Mesenchymal stem cell (in vitro differentiated cells and primary cell): ENCODE results near the gene SEC22B.
"Not testable (repeated sequence)": the region's sequence is repeated elsewhere in the genome, so short reads cannot be mapped to it uniquely, and the experiment has no call there.

Source experiments
- DNase-seq: peaks from one replicate; pipeline ENCODE4 v3.0.0-alpha.2; 2013
- H2AFZ ChIP-seq: one replicate; pipeline ENCODE4 v1.6.1; 2013; ENCODE audit warnings: low read depth, mild to moderate bottlenecking, control low read depth, inconsistent platforms, low read length, moderate library complexity
- H2AK5ac ChIP-seq: 2 replicates; pipeline ENCODE4 v1.6.1; 2013; ENCODE audit warnings: low read length, moderate library complexity, mild to moderate bottlenecking, inconsistent platforms; ENCODE audit not compliant: severe bottlenecking
- H2BK120ac ChIP-seq: one replicate; pipeline ENCODE4 v1.6.1; 2013; ENCODE audit warnings: low read depth, mild to moderate bottlenecking, inconsistent platforms, low read length, moderate library complexity
- H2BK12ac ChIP-seq, 2 experiments: one replicate each; pipeline ENCODE4 v1.6.1; 2013; ENCODE audit warnings: inconsistent platforms in 2 of 2, low read length in 2 of 2, mild to moderate bottlenecking in 2 of 2, moderate library complexity in 2 of 2, control low read depth in 1 of 2
- H2BK15ac ChIP-seq: one replicate; pipeline ENCODE4 v1.6.1; 2013; ENCODE audit warnings: mild to moderate bottlenecking, low read depth, inconsistent platforms; ENCODE audit not compliant: poor library complexity, severe bottlenecking
- H2BK5ac ChIP-seq: 2 replicates; pipeline ENCODE4 v1.6.1; 2013; ENCODE audit warnings: low read depth, mild to moderate bottlenecking, low read length, control low read depth, inconsistent platforms; ENCODE audit not compliant: poor library complexity, severe bottlenecking
- H3K14ac ChIP-seq, 2 experiments: one replicate each; pipeline ENCODE4 v1.6.1; 2013; ENCODE audit warnings: inconsistent platforms in 2 of 2, low read length in 2 of 2, control low read depth in 1 of 2, mild to moderate bottlenecking in 1 of 2, moderate library complexity in 1 of 2
- H3K18ac ChIP-seq, 2 experiments: one replicate each; pipeline ENCODE4 v1.6.1; 2013; ENCODE audit warnings: inconsistent platforms in 2 of 2, low read length in 2 of 2, control low read depth in 1 of 2, low read depth in 1 of 2, mild to moderate bottlenecking in 1 of 2
- H3K23ac ChIP-seq, 2 experiments: one replicate each; pipeline ENCODE4 v1.6.1; 2013; ENCODE audit warnings: inconsistent platforms in 2 of 2, low read length in 2 of 2, mild to moderate bottlenecking in 2 of 2, moderate library complexity in 2 of 2, control low read depth in 1 of 2
- H3K27ac ChIP-seq: 2 replicates; pipeline ENCODE4 v1.5.1; 2013; ENCODE audit warnings: mild to moderate bottlenecking, moderate library complexity, low read length, control low read depth, inconsistent platforms; ENCODE audit not compliant: poor library complexity, severe bottlenecking
- H3K27me3 ChIP-seq, 2 experiments: 2 replicates each; pipeline versions ENCODE4 v1.6.1 to v1.7.0; 2013; ENCODE audit warnings: low read length in 2 of 2, mild to moderate bottlenecking in 2 of 2, moderate library complexity in 2 of 2, control low read depth in 1 of 2, inconsistent platforms in 1 of 2; ENCODE audit not compliant: control insufficient read depth in 1 of 2, insufficient read depth in 1 of 2
- H3K36me3 ChIP-seq, 2 experiments: 2 replicates each; pipeline versions ENCODE4 v1.6.1 to v1.7.0; 2013; ENCODE audit warnings: low read length in 2 of 2, control low read depth in 1 of 2, inconsistent platforms in 1 of 2, low read depth in 1 of 2, mild to moderate bottlenecking in 1 of 2; ENCODE audit not compliant: insufficient read depth in 2 of 2, control insufficient read depth in 1 of 2
- H3K4ac ChIP-seq, 2 experiments: one replicate each; pipeline ENCODE4 v1.6.1; 2013; ENCODE audit warnings: inconsistent platforms in 2 of 2, low read length in 2 of 2, mild to moderate bottlenecking in 2 of 2, moderate library complexity in 2 of 2, control low read depth in 1 of 2, low read depth in 1 of 2
- H3K4me1 ChIP-seq: 2 replicates; pipeline ENCODE4 v1.6.1; 2013; ENCODE audit warnings: low read depth, low read length, control low read depth; ENCODE audit not compliant: control insufficient read depth, insufficient read depth
- H3K4me2 ChIP-seq: 2 replicates; pipeline ENCODE4 v1.6.1; 2013; ENCODE audit warnings: low read length, mild to moderate bottlenecking, inconsistent platforms; ENCODE audit not compliant: poor library complexity, severe bottlenecking
- H3K4me3 ChIP-seq, 2 experiments: 2 replicates each; pipeline versions ENCODE4 v1.5.1 to v1.7.0; 2013; ENCODE audit warnings: low read length in 2 of 2, mild to moderate bottlenecking in 2 of 2, control low read depth in 1 of 2, low read depth in 1 of 2; ENCODE audit not compliant: insufficient read depth in 1 of 2
- H3K79me1 ChIP-seq: replicated peaks from 2 replicates; pipeline ENCODE4 v1.6.1; 2013; ENCODE audit warnings: mild to moderate bottlenecking, control low read depth, low read length, inconsistent platforms; ENCODE audit not compliant: poor library complexity, severe bottlenecking
- H3K9ac ChIP-seq: 2 replicates; pipeline ENCODE4 v1.7.0; 2013; ENCODE audit warnings: mild to moderate bottlenecking, low read length, moderate library complexity
- H3K9me3 ChIP-seq: 2 replicates; pipeline ENCODE4 v1.7.0; 2013; ENCODE audit warnings: mild to moderate bottlenecking, low read length; ENCODE audit not compliant: control insufficient read depth
- H4K8ac ChIP-seq: one replicate; pipeline ENCODE4 v1.6.1; 2013; ENCODE audit warnings: inconsistent platforms, mild to moderate bottlenecking, low read length, moderate library complexity
- H4K91ac ChIP-seq: one replicate; pipeline ENCODE4 v1.6.1; 2013; ENCODE audit warnings: mild to moderate bottlenecking, low read length, inconsistent platforms
- WGBS: methylation state at CpG from one replicate; pipeline ENCODE4 v1.1.7; 2013; ENCODE audit warnings: mixed read lengths; 5-methylcytosine and 5-hydroxymethylcytosine counted together

The SEC22B gene

DNA sequence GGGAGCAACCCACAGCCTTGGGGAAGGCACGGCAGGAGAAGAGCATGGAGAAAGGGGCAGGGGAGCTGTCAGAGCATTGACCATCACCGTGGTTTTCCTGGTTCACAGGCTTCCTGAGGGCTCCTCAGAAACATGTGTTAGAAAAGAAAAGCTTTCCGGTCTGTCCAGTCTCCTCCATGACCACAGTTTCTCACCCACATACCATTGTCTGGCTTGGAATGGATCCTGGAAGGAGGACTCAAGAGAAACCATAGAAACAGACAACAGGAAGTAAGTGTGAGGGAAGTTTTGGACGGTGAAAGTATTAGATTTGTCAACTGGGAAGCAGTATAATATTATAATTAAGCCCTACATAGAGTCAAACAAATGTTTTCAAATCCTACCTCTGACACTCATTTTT, 55.8 kb downstream of the SEC22B start:
- H3K9ac ChIP-seq, H2AFZ ChIP-seq, H3K79me1 ChIP-seq, H3K4ac ChIP-seq, H4K8ac ChIP-seq, H2BK120ac ChIP-seq, H3K36me3 ChIP-seq, H2BK12ac ChIP-seq, H3K4me2 ChIP-seq, H3K4me1 ChIP-seq, H2BK5ac ChIP-seq, DNase-seq, H3K23ac ChIP-seq, H2BK15ac ChIP-seq, H2AK5ac ChIP-seq, H3K4me3 ChIP-seq, H3K14ac ChIP-seq, H3K9me3 ChIP-seq, H3K18ac ChIP-seq, H3K27me3 ChIP-seq, H4K91ac ChIP-seq, H3K27ac ChIP-seq: not testable (repeated sequence)
- no CpG with 5 or more reads among the region's 4 CpGs for WGBS

DNA sequence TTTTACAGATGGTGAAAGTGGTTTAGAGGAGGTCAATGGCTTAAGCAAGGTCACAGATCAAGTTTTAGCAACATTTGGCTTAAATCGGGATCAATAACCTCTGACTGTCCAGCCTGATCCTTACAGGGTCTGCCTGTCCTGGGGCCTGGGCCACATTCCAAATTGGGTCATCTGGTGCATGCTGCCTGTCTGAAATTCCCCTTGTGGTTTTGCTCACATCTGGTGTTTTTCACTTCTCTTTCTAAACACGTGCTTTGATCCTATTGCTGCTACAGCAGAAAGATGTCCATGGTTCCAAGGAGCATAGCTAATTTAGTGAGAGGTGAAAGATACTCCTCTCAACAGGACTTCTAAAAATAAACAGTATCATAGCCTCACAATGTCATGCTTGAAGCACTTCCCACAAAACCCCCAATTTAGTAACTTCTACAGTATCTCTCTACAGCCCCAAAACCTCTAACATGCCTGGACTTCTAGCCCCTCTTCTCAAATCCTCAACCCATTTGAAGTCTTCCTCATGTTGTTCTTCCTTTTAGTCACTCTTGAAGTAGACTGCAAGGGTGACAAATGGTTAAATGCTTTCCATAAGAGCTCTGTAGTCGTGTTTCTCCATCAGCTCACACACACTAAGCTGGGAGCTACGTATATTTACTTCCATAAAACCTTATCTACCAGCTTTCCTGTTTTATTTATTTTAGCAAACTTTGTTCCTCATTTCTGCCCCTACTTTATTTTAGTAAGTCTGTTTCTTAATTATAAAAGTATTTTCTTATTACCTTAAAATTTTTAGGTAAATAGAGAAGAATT, 58.7 kb downstream of the SEC22B start:
- not testable (repeated sequence) for H3K4me1 ChIP-seq, H2BK5ac ChIP-seq, H3K23ac ChIP-seq, H3K27me3 ChIP-seq, H3K18ac ChIP-seq, H2AFZ ChIP-seq, H2BK12ac ChIP-seq, H3K4me3 ChIP-seq, H3K79me1 ChIP-seq, H3K4me2 ChIP-seq, H4K91ac ChIP-seq, H4K8ac ChIP-seq, H3K4ac ChIP-seq, H3K36me3 ChIP-seq, H2BK15ac ChIP-seq, H3K14ac ChIP-seq, H2BK120ac ChIP-seq, H2AK5ac ChIP-seq, H3K9me3 ChIP-seq
- 10% methylated on average over 2 of the region's 4 CpGs for WGBS
- Histone ChIP-seq H3K27ac (peak overlapping the region; percentile 5), H3K9ac (peak overlapping the region; percentile 38)
- peak; percentile 68 for DNase-seq

DNA sequence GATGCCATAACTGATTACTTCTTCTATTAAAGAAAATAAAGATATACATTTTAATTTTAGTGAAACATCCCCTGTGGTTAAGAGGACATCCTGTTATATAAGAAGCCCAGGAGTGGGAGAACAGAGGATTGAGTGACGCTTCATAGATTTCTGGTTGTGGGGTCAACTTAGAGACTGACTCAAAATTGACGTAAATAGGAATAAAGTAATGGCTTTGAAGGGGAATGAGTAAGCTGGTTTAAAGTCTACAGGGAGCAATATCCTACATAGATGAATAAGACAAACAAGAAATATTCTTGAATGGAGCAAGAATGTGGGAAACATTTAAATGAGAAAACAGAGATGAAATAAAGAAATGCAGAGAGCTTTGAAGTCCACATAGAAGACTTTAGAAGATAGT, 60.2 kb downstream of the SEC22B start:
- not testable (repeated sequence) for H3K23ac ChIP-seq, H2AK5ac ChIP-seq, H3K27ac ChIP-seq, H4K91ac ChIP-seq, H3K4me3 ChIP-seq, DNase-seq, H2BK15ac ChIP-seq, H4K8ac ChIP-seq, H3K4ac ChIP-seq, H3K18ac ChIP-seq, H3K36me3 ChIP-seq, H2BK120ac ChIP-seq, H3K9ac ChIP-seq, H2BK12ac ChIP-seq, H3K79me1 ChIP-seq, H3K4me1 ChIP-seq, H3K14ac ChIP-seq, H2AFZ ChIP-seq, H2BK5ac ChIP-seq, H3K9me3 ChIP-seq, H3K4me2 ChIP-seq, H3K27me3 ChIP-seq
- WGBS: 82% methylated on average over 1 of the region's 2 CpGs

DNA sequence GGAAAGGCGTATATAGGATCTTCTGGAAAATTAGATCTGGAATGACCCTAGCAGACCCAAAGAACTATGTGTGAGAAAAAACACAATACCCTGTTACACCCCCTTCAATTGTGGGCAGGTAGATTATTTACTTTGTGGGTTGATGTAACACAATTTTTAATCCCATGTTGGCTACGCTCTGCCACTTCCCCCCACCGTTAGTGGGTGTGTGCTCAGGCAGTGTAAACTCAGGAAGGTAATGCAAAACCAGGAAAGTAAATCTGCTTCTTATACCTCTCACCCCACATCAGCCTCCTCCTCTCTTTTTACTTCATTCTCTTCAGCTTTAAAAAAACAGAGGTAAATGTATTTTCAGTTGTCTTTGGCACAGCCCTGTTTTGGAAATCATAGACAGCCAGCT, 63.2 kb downstream of the SEC22B start:
- not testable (repeated sequence) for H2BK12ac ChIP-seq, H3K4me2 ChIP-seq, H2BK120ac ChIP-seq, H2BK15ac ChIP-seq, H3K36me3 ChIP-seq, H3K23ac ChIP-seq, DNase-seq, H3K27ac ChIP-seq, H2AFZ ChIP-seq, H3K79me1 ChIP-seq, H3K14ac ChIP-seq, H3K9ac ChIP-seq, H3K4ac ChIP-seq, H3K4me3 ChIP-seq, H3K18ac ChIP-seq, H4K91ac ChIP-seq, H3K4me1 ChIP-seq, H2AK5ac ChIP-seq, H3K27me3 ChIP-seq, H4K8ac ChIP-seq, H2BK5ac ChIP-seq, H3K9me3 ChIP-seq
- WGBS: no CpG with 5 or more reads among the region's 3 CpGs
